ENCODE measurements around the gene CPS1.

CPS1 gene

DNA sequence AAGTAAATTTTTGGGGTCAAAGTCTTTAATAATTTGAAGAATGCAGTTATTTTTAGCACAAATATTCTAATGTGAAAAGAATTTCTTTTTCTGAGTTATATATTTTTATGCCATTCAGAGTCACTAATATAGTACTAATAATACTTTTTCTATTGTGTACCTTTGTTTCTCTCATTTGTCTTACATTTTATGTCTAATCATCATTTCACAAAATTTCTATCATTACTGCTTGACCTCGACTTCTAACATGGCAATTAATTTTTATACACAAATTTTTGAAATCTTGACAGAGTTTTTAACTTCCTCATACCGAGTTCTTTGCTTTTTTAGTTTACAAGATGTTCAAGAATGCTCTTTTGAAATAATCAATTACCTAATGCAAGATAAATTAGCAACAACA, 8.4 kb upstream of the CPS1 start:
- DNase-seq = no peak

DNA sequence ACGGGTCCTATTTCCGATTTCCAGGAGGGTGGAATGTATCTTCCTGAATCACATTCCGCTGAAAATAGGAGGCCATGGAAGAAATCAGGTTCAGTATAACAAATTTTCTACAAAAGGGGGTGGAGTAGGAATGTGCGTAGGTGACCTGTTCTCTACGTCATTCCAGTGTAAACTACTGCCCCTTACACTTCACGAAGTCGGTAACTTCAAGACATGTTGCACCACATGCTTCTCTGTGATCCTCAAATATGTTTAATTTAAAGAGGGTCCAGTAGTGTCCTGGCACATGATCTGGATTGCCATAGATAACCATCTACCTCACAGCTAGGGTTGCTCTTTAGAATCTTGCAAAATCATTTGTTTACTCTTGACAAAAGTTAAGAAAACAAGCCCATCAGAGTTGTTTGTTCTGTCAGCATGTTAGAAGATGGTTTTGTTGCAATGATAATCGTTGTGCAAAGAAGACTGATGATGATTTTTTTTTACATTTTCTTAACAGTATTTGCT, 7.5 kb upstream of the CPS1 start:
- no peak for DNase-seq

DNA sequence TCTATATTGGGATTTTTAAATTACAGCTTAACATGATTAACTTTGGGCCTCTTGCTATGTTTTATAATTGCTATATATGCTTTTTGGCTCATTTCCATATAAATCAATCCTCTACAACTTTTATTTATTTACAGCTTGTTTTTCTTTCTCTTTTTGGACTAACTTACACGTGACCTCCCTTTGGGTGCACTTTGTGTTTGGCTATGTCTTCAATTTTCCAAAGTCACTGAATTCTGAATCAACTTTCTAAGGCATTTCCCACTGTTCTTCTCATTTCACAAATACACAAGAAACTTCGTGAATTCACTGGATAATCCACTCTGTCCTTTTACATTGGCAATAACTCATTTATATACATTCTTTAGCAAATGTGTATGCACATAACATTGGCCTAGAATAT, 5.4 kb upstream of the CPS1 start:
- DNase-seq = no peak

DNA sequence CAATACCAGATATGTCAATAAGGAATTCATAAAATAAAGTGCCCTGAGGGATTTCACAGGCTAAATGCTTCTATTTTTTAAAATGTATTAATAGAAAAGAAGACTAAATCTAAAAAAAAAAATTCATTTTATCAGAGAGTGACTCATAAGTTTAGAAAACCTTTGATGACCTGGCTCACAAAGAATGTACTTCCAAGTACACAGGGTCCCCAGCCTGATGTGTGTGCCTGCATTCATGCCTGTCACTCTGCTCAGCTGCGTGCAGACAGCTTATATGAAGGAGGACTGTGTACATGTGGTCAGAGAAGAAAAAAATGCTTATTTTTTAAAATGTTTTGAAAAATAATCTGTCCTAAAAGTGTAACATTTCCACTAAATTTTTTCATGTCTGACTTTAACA, 3.0 kb upstream of the CPS1 start:
- DNase-seq = no peak

DNA sequence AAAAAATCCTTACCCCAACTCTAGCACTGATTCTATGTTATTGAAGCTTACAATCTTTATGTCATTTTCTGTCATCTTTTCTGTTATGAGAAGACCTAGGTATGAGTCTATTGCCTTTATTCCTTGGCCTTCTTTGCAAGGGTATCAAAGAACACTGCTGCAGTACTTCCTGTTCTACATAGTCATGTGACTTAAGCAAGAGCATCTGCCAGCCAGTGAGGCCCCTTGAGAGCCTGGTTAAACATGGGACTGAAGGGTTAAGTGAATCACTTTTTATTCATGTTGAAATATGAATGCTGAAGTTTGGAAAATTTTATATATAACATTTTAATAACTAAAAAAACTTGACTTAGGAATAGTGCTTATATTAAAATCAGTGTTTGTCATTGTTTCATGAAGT, 844 bp upstream of the CPS1 start:
- no peak for DNase-seq

DNA sequence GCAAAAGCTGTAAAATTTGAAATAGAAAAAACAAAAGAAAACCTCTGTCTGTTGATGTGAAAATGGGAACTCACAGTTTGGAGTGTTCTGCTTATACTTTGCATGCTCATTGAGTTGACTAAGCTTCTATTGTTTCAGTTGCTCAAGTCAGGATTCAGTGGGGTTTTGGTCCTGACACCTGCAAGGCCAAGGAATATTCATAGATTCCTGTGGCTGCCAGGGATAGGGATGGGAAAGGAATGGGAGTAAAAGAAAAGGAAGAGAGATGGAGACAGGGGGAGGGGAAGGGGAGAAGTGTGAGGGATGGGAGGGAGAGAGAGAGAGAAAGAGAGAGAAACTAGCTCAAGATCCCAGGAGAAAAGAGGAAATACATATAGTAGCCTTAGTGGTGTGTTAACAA, 1.3 kb downstream of the CPS1 start:
- no peak for DNase-seq

DNA sequence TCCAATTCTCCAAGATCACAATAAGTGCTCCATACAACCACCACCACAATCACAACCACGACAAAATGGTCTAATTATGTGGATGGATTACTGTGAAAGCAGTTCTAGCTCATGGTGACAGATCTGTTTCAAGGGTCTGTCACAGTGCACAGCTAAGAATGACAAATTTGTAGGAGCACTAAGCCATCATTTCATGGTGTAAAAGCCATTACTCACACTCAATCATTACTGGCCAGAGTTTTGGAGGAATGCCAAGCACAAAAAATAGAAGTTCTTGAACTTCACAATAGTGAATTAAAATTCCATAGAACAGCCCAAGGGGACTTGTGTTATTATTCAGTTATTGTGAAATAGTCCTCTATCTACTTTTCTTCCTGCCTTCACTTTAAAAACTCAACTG, 2.3 kb downstream of the CPS1 start:
- no peak for DNase-seq

DNA sequence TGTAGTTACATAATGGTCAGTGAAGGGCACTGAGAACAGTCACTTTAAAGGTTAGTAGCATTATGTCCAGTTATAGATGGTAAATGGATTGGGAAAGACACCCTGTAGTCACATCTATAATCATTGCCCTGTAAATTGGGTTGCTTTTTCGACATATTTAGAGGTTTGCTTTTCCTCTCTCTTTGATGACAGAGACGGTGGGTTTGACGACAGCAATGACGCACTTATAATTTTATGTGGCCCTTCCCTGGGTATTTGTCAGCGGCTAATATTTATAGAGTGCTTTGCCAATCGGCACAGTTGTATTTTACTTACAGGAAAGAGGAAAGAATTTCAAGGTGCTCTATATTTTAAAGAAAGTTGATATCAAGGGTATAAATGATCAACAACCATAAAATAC, 2.8 kb downstream of the CPS1 start:
- no peak for DNase-seq

DNA sequence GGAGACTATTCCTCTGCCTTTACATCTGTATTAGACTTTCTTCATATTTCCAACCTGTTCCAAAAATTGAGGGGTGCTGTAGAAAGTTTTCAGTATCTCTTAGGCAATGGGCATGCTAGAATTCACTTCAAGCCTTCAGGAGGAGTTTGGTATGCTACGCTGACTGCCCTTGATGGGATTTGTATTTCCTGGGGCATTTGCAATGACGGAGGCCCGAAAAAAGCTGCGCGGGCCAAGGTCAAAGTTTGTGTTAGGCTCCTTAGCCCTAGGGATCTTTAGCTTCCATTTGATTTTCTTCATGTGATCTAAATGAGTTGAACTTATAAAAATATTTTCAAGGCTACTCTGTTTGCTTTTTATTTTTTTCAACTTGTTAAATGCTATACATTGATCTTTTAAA, 5.1 kb downstream of the CPS1 start:
- DNase-seq = no peak

DNA sequence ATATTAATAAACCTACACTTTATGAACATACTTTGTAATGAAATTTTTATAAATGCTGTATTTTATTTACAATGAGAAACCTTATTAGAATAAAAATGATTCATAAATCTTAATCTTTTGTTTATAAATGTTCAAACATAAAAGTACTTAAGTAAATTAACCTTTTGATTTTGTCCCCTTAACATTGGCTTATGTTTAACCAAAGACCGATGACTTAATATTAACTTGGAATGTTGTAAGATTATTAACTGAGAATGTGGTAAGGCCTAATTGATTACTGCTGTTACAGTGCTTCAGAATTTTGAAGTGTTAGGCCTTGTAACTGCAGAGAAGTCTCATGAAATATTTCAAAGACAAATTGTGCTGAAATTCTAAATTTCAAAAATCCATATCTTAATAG, 5.7 kb downstream of the CPS1 start:
- DNase-seq = no peak

DNA sequence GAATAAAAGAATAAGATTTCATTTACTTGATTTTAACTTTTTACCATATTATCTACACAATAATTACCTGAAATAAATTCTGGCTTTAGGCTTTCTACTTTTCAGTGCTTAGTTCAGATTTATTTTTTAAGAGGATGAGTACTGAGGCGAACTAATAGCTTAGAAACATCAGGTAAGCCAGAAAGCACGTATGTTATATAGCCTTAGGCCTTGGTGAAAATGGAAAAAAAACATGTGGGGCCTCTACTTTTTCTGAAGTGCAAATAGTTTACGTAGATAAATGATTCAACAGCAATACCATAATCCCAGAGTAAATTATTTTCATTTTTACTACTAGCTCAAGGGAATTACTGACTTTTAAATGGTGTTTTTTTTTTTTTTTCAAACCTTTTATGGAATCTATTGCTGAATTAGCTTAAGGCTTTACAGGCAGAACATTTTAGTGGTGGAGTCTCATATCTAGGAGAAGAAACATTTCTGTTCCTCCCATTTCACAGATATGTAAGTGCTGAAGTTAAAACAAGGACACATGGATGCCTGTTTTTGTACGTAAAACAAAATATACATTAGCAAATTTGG, 6.2 kb downstream of the CPS1 start:
- DNase-seq = no peak

DNA sequence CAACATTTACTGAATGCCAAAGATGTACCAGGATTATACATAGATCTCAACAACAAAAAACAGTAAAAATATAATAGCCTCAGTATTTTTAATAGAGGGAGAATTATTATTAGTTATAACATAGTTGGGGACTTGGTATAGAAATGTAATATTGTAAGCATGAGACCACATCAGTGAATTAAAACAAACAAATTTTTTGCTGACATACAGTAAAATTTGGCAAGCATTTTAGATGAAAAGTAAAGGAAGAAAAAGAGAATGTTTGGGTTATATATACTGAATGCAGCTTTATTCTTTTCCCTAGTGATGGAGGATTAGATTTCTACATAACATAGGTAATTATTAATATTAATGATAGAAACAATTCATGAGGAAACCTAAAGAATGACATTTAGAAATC, 10.9 kb downstream of the CPS1 start:
- no peak for DNase-seq

DNA sequence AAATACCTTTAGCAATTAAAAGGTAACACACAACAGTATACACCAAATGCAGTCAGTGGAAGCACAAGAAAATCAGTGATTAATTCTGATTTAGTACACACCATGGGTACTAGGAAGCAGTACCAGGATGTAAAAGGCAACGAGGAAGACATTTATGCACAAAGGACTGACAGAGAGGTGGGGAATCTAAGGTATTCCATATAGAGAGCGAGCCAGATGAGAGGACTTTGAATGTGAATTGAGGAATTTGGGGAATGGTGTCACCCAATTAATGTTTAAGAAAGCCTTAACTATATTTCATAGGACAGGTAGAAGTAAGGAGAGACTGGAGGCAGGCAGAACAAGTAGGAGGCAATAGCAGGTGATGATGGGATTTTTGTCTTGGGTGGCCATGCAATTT, 11.7 kb downstream of the CPS1 start:
- DNase-seq = no peak

DNA sequence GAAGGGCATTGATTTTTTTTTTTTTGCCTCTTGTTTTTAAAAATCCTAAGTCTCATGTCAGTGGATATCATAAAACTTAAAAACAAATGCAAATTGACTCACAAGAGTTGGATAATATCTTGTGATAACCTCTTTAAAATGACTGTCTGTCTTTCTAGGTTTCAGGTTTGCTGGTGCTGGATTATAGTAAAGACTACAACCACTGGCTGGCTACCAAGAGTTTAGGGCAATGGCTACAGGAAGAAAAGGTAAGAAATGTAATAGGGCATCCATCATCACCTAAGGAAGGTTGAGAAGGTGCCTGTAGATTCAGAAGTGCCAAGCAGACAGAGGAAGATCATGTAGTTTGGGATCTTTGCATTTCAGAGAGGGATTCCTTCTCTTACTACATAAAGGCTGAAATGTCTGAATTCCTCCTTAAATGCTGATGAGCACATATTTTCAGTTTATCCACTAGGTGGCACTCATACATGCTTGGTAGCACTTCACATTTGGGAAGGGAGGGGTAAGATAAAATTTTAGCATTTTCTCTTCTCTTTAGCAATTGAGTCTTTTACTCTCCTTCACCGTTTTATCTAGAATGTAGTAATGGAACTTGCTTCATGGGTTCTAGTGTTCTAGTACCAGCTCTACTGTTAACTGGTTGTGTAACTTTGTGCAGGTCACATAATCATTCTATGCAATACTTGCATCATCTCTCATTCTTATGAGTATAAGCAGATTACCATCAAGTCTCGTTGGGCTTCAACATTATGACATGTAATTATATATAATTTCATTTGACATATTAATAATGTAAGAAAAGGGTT, 21.1 kb downstream of the CPS1 start:
- no peak for DNase-seq

DNA sequence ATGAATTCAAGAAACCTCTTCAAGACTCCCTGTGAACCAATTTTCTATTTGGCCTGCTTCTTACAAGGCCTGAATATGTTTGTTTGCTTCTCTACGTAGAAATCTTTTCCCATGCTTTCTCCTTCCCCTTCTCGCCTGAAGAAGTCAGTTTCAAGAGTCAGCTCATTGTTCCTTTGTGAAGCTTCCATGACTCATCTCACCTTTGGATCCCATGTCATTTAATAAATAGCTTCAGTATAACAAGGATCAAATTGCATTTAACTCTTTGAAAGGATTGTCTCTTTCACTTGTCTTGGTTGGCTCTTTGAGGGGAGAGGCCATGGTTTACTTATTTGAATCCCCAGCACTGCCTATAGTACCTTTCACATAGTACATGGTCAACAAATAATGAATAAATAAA, 28.4 kb downstream of the CPS1 start:
- DNase-seq = no peak

DNA sequence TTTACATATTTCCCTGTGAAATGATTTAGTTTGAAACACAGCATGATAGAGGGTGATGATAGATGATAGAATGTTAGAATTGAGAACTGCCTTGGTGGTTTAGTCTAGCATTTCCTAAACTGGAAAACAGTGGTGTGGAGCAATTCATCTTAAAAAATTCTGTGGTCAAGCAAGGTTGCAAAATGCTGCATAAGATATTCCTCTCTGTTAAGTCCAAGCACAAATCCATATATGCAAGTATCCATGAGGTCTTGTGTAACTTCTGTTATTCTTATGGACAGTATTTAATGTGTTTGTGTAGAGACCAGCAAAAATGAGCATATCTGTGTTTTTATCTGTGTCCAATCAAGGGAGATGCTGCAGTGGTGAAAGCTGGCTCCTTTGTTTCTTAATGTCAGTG, 30.0 kb downstream of the CPS1 start:
- DNase-seq = no peak

DNA sequence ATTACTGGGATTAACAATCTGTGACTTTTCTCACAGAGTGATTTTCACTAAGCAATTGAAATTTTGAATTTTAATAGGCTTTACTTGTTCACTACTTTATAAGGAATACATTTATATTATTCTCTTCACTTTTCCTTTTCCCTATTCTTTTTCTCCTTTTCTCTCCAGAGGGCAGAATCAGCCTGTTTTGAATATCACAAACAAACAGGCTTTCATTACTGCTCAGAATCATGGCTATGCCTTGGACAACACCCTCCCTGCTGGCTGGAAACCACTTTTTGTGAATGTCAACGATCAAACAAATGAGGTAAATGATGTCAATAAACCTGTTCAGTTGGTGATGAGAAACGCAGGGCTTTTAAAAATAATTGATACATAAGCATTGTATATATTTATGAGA, 35.3 kb downstream of the CPS1 start:
- DNase-seq = no peak

DNA sequence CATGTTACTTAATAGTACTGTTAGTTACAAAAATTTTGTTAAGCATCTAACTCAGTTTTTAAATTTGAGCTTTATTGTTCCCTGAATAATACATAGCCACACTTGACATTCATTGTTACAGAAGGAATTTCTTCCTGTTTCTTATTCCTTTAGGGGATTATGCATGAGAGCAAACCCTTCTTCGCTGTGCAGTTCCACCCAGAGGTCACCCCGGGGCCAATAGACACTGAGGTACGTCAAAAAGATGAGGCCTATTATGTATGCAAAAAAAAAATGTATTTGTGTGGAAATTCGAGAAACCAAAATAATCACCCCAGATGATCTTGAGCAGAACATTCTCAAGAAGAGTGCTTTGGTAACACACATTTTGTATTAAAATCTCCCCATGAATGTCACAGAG, 36.3 kb downstream of the CPS1 start:
- DNase-seq = no peak

DNA sequence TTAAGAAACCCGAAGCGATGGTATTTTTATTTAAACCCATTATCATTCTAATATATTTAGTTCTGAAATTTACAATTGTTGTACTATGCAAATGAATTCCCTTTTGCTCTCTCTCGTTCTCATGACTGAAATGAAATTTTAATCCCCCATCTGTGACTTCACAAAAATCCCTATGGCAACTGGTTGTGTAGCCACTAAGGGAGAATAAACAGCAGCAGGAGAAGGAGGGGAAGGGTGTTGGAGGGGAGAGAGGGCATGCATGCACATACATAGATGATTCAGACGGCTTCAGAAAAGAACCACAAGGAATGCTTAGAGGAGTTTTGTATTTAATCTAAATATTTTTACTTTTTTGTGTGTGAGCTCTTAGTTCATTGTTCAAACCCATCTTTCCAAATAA, 36.8 kb downstream of the CPS1 start:
- no peak for DNase-seq

DNA sequence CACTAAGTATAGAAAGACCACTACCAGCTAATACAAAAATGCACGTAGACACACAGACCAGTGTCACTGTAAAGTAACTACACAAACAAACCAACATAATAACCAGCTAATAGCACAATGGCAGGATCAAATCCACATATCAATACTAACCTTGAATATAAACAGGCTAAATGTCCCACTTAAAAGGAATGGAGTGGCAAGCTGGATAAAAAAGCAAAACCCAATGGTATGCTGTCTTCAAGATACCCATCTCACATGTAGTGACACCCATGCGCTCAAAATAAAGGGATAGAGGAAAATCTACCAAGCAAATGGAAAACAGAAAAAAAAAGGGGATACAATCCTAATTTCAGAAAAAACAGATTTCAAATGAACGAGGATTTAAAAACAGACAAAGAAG, 41.8 kb downstream of the CPS1 start:
- no peak for DNase-seq

DNA sequence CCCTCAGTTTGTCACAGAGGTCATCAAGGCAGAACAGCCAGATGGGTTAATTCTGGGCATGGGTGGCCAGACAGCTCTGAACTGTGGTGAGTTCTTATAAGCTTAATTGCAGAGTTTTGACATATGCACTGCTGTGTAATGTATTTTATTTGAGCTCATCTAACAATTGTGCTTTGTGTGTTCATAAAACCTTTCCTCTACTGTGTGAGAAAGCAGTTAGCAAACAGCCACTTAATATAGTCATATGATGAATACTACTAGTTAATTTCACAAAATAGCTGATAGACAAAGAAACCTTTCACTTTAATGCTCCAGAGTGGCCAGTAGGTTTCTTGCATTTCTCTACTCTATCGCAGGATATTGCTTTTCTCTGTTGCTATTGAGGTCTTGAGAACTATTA, 43.1 kb downstream of the CPS1 start:
- no peak for DNase-seq

DNA sequence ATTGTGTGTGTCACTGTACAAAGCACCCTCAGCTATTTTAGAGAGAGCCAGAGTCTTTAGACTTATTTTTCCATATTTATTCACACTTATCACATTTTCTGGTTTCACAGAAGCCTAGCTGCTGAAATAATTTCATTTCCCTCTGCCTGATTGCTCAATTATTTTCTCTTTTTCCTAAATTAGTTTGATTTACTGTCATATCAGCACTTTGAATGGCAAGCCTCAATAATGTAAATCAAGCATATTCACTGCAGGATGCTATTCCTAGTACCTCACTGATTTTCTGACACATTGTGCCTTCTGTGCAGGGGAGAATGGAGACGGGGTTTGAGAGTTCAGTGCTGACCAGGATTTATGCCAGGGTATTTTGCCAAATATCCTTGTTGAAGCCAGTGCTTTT, 48.3 kb downstream of the CPS1 start:
- DNase-seq = no peak

DNA sequence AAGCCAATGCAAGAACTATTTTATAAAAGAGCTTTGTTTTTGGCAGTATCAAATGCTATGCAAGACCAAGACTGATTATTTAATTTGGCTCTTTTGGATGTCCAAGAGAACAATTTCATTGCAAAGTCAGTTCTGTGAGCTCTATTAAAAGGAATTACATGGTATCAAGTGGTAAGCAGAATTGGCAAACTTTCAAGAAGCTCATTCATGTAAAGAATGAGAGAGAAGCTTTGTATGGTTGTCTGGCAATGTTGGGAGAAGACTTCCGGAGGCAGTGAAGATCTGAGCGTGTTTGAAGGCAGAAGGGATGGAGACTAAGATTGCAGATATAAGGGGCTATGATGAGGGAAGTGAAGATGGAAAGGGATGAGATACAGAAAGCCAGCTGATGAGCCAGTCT, 49.6 kb downstream of the CPS1 start:
- DNase-seq = no peak

DNA sequence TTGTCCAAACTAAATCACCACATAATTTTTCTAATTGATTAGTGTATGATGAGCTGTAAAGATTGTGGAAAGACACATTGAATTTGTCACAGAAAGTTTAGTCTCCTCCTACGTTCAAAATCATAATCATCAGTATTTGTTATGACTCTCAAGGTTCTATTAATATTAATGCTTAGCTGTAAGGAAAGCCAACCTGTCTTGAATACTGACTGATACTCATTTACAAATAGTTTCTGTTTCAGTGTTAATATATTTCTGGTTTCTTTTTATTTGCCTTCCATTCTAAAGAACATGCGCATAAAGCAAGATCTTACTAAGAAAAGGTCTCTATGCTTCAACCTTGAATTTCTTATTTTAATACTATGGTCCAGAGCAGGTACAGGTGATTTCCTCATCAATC, 55.1 kb downstream of the CPS1 start:
- no peak for DNase-seq

DNA sequence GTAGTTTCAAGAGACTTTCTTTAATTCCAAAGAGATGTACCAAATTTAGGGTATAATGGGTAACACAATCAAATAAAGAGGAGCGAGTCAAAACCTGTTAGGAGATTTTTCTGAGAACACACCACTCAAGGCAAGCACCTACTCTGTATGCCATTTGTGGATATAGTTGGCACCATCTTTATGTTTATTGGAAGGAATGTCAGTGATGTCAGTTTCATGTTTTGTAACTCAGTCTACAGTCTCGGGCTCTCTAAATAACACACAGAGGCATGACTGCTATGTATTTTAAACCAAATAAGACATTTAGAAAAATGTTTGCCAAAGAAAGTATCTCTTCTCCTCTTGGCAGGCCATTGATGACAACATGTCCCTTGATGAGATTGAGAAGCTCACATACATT, 59.7 kb downstream of the CPS1 start:
- DNase-seq = no peak
